Endothelial cell of umbilical vein (primary cell): ENCODE measurements around the gene DCAF11.

Experiments used
- EZH2 ChIP-seq: IDR thresholded peaks from 2 replicates; pipeline ENCODE4 v1.6.1; 2012; ENCODE audit warnings: borderline replicate concordance, low read depth, mild to moderate bottlenecking, moderate library complexity, low read length, inconsistent platforms; ENCODE audit not compliant: severe bottlenecking
- FOS ChIP-seq: IDR thresholded peaks from 2 replicates; pipeline ENCODE4 v1.6.1; 2011; ENCODE audit warnings: mild to moderate bottlenecking, low read length, moderate library complexity, borderline replicate concordance; ENCODE audit not compliant: insufficient read depth
- JUN ChIP-seq: IDR thresholded peaks from 2 replicates; pipeline ENCODE4 v1.6.1; 2011; ENCODE audit warnings: borderline replicate concordance, low read depth; ENCODE audit not compliant: insufficient read length, insufficient read depth
- MAX ChIP-seq: IDR thresholded peaks from 2 replicates; pipeline ENCODE4 v1.6.1; 2011; ENCODE audit not compliant: insufficient read depth, insufficient read length
- MYC ChIP-seq: IDR thresholded peaks from one replicate; pipeline ENCODE4 v1.6.1; 2011; ENCODE audit warnings: mild to moderate bottlenecking, low read depth, low read length
- POLR2A ChIP-seq: IDR thresholded peaks from 2 replicates; pipeline ENCODE4 v1.6.1; 2012; ENCODE audit warnings: low read depth, mild to moderate bottlenecking, control low read depth, low read length
- POLR2AphosphoS5 ChIP-seq: IDR thresholded peaks from 2 replicates; pipeline ENCODE4 v1.6.1; 2012; ENCODE audit warnings: low read depth, mild to moderate bottlenecking, control low read depth, low read length, moderate library complexity; ENCODE audit not compliant: insufficient read depth
- TF ChIP-seq, protein P1 (sequence below), 2 donors: IDR thresholded peaks; 1 replicate in 1 of 2; 2 replicates in 1 of 2; pipeline ENCODE4 v1.5.1; 2011; ENCODE audit warnings: low read length in 2 of 2, mild to moderate bottlenecking in 2 of 2, moderate library complexity in 2 of 2, control low read depth in 1 of 2, inconsistent platforms in 1 of 2, low read depth in 1 of 2; ENCODE audit not compliant: insufficient read depth in 1 of 2; ENCODE audit errors: extremely low read depth in 1 of 2

DNA sequence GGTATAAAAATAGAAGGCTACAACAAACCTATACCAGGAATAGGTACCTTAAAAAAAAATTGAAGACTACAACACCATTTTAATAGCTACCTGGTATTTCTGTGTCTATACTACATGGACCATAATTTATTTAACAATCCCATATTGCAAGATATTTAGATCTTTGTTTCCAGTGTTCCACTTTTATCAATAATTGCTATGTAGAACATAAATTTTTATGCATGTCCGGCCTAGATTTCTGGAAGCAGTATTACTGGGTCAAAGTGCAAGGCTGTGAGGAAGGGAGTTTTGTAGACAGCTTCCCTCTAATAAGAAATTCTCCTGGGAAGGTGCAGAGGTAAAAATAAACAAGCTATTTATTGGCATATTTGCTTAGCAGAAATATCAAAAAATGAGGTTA, 4.1 kb upstream of the DCAF11 start:
- TF ChIP-seq, protein P1, sequence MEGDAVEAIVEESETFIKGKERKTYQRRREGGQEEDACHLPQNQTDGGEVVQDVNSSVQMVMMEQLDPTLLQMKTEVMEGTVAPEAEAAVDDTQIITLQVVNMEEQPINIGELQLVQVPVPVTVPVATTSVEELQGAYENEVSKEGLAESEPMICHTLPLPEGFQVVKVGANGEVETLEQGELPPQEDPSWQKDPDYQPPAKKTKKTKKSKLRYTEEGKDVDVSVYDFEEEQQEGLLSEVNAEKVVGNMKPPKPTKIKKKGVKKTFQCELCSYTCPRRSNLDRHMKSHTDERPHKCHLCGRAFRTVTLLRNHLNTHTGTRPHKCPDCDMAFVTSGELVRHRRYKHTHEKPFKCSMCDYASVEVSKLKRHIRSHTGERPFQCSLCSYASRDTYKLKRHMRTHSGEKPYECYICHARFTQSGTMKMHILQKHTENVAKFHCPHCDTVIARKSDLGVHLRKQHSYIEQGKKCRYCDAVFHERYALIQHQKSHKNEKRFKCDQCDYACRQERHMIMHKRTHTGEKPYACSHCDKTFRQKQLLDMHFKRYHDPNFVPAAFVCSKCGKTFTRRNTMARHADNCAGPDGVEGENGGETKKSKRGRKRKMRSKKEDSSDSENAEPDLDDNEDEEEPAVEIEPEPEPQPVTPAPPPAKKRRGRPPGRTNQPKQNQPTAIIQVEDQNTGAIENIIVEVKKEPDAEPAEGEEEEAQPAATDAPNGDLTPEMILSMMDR (IDR thresholded peaks at IDR 0.05; ENCODE audit: extremely low read depth in 1 of 2, insufficient read depth in 1 of 2, low read depth in 1 of 2, low read length in 2 of 2) = no peak
- TF ChIP-seq POLR2AphosphoS5 = no peak
- TF ChIP-seq EZH2 = no peak
- no peak for TF ChIP-seq MYC
- TF ChIP-seq POLR2A = no peak
- no peak for TF ChIP-seq MAX
- no peak for TF ChIP-seq JUN
- TF ChIP-seq FOS = no peak
